HepG2 (cell line): ENCODE data around the gene ZNF584.

Source experiments
- PCBP1 ChIP-seq: fragments of 200-400 bp; formaldehyde crosslinking; IDR thresholded peaks from 2 replicates; pipeline ENCODE4 v1.6.1; 2017; ENCODE audit warnings: mild to moderate bottlenecking, low read depth, low read length, borderline replicate concordance
- ZSCAN29 ChIP-seq: sonication (generic); formaldehyde crosslinking; conservative IDR thresholded peaks from 2 replicates; pipeline ENCODE4 v1.4.0; 2020; ENCODE audit warnings: mild to moderate bottlenecking, missing genetic modification reagents
- TF ChIP-seq, protein P1 (sequence below): conservative IDR thresholded peaks from 2 replicates; pipeline ENCODE4 v1.6.1; 2018; ENCODE audit warnings: missing genetic modification reagents

DNA sequence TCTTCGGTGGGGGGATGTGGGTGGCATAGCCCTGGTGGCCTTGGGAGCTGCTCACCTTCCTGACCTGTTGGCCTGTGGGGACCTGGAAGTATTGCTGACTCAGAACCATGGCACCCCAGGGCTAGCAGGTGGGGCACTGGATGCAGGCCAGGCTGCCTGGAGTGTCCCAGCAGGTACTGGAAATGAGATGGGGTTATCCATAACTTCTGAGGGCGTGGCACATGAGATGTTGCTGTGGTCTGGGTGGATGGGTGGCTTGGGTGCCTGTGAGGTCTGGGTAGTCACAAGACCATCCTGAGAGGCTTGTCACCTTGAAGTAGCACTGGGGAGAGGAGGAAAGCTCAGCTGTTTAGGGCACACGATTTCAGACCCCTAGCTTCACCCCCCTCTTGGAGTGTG lies 13.6 kb upstream of the ZNF584 start:
- TF ChIP-seq, protein P1, sequence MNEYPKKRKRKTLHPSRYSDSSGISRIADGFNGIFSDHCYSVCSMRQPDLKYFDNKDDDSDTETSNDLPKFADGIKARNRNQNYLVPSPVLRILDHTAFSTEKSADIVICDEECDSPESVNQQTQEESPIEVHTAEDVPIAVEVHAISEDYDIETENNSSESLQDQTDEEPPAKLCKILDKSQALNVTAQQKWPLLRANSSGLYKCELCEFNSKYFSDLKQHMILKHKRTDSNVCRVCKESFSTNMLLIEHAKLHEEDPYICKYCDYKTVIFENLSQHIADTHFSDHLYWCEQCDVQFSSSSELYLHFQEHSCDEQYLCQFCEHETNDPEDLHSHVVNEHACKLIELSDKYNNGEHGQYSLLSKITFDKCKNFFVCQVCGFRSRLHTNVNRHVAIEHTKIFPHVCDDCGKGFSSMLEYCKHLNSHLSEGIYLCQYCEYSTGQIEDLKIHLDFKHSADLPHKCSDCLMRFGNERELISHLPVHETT (CRISPR knock-in tag): no peak
- no peak for TF ChIP-seq PCBP1
- TF ChIP-seq ZSCAN29 (CRISPR knock-in tag): no peak
